Measurements from ENCODE around the gene PEA15.
A peak's percentile ranks its signal among the peaks of the same experiment; 100 is the strongest.

PEA15 gene

GRCh38 chr1:160244209-160244608 is 39.0 kb downstream of the PEA15 start:
- DNase-seq, result no peak

- DNase-seq, result no peak
Measured at GRCh38 chr1:160245434-160245833, 40.2 kb downstream of the PEA15 start.

- DNase-seq, result no peak
Measured at GRCh38 chr1:160247053-160247452, 41.9 kb downstream of the PEA15 start.

DNA sequence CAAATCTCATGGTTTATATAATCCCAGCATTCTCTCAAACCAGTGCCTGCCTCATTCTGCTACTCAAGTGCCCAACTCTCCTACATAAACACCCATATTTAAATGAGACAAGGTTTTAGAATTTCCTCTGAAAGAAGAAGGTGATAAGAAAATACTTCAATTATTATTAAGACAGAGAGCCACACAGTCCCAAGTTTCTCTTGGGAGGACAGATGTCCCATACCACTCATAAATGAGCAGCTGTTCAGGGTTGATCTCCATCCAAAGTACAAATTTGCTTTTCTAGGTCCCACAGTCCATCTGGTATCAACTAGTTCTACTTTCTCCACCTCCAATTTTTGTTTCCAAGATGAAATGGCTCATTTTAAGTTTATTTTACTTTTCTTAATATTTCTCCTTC is 45.8 kb downstream of the PEA15 start:
- no peak for DNase-seq

DNA sequence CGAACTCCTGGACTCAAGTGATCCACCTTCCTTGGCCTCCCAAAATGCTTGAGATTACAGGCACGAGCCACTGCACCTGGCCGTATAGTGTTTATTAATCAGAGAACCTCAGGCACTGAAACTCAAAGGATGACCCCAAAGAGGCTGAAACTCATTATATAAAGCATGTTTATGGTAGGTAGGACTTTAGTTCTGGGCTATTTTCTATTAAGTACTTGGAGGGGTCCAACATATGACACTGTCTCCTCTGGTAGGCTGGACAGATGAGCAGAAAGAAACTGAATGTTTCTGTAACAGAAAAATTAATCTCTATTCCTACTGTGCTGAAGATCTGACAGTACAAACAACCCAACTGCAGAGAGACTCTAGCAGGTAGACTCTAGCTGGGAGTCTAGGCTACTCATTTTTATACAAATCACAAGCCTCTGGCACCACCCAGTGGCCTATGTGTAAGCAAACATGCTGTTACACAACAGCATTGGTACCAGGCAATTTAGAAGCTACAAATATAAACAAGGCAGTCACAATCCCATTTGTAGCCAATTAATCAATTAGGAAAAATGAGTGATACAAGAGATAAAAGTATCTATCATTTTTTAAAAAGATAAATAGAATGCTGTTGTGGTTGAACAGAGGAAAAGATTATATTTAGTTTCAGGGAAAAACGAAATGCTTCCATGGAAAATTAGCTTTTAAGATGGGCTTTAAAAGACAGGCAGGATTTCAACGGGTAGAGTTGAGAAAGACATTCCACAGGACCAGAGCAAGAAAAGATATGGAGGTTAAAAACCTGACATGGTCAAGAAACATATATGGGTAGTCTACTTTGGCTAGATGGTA is 46.7 kb downstream of the PEA15 start:
- DNase-seq, result no peak

GRCh38 chr1:160255781-160256300 is 50.7 kb downstream of the PEA15 start:
- no peak for DNase-seq

DNA sequence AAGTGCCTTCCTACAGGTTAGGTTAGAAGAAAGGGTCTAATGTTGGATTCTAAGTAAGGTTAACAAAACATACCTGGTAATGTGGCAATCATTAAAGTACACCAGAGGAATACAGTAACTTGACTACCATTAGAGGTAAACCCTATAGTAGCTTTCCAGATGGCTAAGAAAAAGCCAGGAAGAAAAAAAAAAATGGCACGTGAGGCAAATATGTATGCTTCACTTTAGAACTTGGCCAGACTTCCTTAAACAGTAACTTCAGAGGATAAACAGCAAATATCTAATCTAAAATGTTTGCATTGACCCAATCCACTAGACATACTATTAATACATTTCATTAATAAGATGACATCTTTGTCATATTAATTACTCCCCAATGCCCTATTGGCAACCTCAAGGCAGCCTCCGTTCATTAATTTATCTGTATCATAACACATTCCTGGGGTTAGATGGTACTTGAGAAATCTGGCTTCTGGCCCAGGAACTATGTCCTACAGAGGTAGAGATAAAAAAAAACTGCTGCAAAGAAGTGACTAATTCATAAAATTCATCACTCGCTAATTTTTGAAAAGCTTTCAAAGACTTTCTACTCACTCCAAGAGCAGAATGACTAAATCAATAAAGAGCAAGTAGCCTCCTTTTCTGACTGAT is 51.3 kb downstream of the PEA15 start:
- DNase-seq, result no peak

- DNase-seq, result no peak
Measured at GRCh38 chr1:160257411-160258015, 52.3 kb downstream of the PEA15 start.

- DNase-seq, result no peak
Measured at GRCh38 chr1:160258177-160258798, 53.1 kb downstream of the PEA15 start.

DNA sequence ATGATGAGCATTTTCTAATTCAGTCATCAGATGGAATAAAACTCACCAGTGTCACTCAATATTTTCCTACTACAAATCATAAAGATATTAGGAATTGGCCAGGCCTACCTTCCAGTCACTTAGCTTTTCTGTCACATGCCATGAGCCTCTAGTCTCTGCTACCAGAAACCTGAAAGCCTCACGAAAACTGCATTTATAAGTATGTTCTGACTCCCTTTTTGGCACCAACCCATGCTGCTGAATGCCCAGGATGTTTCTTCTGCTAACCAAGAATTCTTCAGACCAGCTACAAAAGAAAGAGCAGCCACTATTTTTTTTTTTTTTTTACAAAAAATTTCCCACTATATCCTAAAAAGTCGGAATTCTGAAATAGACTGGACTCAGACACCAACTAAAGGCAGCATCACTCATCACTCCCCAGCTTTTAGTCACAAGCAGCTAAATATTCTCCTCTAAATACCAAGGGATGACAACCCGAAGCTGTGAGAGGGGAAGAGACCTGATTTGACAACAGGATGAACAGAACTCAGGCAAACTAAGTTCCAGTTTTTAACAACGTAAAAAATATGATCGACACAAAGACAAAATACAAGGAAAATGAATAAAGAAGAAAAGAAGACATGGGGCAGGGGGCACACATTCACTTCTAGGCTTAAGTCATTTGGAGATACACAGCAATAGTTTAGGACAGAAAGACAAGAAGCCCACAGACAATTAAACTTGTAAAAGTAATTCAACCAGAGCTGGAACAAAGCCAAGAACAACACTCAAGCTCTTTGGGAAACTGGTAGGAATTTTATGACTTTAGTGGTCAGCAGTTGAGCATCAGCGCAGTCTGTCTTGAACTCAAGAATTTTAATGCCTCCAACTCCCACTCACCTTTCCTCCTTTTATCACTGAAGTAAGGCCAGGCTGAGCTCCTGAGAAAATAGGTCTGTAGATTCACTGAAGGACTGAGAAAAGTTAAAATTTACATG is 55.5 kb downstream of the PEA15 start:
- DNase-seq, result no peak

GRCh38 chr1:160261556-160261892 is 56.3 kb downstream of the PEA15 start:
- no peak for DNase-seq

DNA sequence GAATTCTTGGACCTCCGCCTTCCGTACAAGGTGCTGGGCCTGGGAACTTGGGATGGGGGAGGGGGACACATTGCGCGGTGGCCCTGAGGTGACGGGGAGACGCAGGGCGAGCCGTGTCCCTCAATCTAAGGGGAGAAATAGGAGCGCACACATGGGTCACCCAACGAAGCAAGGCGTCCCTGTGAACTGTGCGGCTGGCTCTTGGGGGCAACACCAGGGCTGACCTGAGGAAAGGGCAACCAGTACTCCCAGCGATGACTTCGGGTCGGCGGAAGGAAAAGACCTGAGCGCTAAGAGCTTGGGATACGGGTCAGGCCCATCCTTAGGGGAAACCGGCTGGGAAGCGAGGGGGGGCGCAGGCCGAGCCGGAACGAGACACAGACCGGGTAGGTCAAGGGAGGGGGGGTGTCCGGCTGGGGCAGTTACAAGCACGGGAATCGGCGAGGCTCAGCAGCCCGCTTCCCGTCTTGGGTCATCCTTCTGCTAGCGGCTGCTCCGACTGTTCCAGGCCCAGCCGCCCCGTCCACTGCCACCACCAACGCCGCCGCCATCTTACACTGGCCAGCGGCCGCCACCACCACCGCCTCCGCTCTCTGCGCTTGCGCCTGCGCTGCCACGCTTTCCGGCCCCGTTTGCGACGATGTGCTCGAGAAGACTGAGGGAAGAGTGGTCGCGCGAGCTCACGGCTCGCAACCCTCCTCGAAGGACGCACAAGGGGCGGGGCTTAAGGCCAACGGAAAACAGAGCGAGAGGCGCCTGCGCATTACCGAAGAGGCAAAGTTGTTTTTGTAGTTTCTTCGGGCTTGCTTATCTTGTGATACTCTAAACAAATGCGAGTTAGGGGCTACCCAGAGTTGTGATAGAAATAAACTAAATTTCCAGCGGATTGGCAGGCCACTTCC is 57.0 kb downstream of the PEA15 start, which contains the start of gene DCAF8:
Gene DCAF8, minus strand, starts transcription at position 657 of the 902 bp plus-strand sequence. CDS start 18,541 bp downstream, outside the sequence.
- peak; percentile 81 for DNase-seq

DNA sequence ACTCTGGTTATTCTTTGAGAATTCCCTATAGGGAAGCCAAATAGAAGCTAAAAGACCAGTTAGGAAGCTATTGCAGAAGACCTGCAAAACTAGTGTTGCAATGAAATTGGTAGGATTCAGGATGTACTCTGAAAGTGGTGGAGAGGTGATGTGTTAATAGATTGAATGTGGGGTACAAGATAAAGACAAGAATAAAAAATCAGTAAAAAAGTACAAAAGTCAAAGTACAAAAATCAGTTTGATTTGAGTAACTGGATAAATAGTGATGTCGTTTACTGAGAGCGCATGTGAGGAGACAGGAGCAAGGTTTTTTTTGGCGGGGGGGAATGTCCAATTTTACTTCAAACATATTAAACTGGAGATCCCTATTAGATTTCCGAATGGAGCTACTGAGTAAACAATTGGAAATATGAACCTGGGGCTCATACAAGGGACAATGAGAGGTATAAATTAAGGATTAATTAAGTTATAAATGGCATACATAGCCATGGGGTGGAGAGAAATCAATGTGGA is 59.7 kb downstream of the PEA15 start:
- DNase-seq, result no peak

All from NCI-H1436 treated with DMSO at 0.1 percent for 48 hours (cell line).